Adipose tissue (tissue), 3 donors: ENCODE data around the gene GPI. TPM values are rescaled to one million over a fixed set of nuclear protein-coding genes. Genes with fewer than 3 reads are reported as not detected.
"Not testable (repeated sequence)": the region's sequence is repeated elsewhere in the genome, so short reads cannot be mapped to it uniquely, and the experiment has no call there.

Source experiments
- H3K27ac ChIP-seq: one replicate; pipeline ENCODE4 v1.5.1; 2013; ENCODE audit warnings: low read depth, low read length
- WGBS, 3 donors: extraction: QIAGEN DNeasy Blood & Tissue Kit; methylation state at CpG; one replicate each; pipeline ENCODE4 v1.1.7; 2013; 5-methylcytosine and 5-hydroxymethylcytosine counted together
- polyA plus RNA-seq, 3 donors: library from polyadenylated mRNA; stranded (reverse); fragments of 200-250 nt; gene quantifications; one replicate each; pipeline ENCODE4 v1.2.3, GENCODE V29; 2013
- donor health status: healthy with polysubstance abuse.
- donor health status: Bipolar disorder and iron deficiency.
- donor health status: healthy.

GPI gene
- polyA plus RNA-seq, 3 donors, result 79.4 to 322 (median 106) TPM

DNA sequence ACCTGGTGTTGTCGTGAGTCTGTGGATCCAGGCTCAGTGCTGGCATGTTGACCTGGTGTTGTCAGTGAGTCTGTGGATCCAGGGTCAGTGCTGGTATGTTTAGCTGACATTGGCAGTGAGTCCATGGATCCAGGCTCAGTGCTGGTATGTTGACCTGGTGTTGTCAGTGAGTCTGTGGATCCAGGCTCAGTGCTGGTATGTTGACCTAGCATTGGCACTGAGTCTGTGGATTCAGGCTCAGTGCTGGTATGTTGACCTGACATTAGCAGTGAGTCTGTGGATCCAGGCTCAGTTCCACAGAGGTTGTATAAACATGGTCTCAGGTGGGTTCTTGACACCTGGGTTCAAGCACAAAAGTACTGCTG, 22.4 kb downstream of the GPI start:
- 95 to 100% (median 96%) methylated on average over 1 of the region's 1 CpG for WGBS, 3 donors
- no peak overlapping the region for H3K27ac ChIP-seq

- WGBS, 3 donors, result 96 to 100% (median 100%) methylated on average over 2 of the region's 2 CpGs
- not testable (repeated sequence) for H3K27ac ChIP-seq
Observed at GRCh38 chr19:34388745-34389144, 23.7 kb downstream of the GPI start.

DNA sequence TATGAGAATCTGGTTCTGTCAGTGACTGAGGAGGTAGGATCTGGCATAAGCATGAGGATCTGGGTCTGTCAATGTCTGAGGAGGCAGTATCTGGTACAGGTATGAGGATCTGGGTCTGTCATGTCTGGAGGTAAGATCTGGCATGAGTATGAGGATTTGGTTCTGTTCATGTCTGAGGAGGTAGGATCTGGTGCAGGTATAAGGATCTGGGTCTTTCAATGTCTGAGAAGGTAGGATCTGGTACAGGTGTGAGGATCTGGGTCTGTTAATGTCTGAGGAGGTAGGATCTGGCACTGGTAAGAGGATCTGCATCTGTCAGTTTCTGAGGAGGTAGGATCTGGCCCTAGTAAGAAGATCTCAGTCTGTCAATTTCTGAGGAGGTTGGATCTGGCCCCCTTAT, 26.8 kb downstream of the GPI start:
- no peak overlapping the region for H3K27ac ChIP-seq

- 84 to 88% (median 88%) methylated on average over 11 of the region's 11 CpGs for WGBS, 3 donors
- no peak overlapping the region for H3K27ac ChIP-seq
Observed at GRCh38 chr19:34393031-34393430, 28.0 kb downstream of the GPI start.

GRCh38 chr19:34393629-34394028, 28.6 kb downstream of the GPI start:
- 88 to 89% (median 89%) methylated on average over 13 to 14 of the region's 14 CpGs for WGBS, 3 donors
- H3K27ac ChIP-seq, result no peak overlapping the region

DNA sequence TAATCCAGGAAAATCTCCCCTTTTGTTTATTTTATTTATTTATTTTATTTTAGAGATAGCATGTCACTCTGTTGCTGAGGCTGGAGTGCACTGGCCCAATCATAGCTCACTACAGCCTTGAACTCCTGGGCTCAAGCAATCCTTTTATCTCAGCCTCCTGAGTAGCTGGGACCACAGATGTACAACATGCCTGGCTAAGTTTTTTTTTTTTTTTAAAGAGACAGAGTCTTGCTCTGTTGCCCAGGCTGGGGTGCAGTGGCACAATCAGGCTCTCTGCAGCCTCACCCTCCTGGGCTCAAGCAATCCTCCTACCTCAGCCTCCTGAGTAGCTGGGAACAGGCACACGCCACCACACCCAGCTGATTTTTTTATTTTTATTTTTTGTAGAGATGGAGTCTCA, 32.9 kb downstream of the GPI start:
- no peak overlapping the region for H3K27ac ChIP-seq
- WGBS, 3 donors, result 90 to 100% (median 95%) methylated on average over 1 of the region's 1 CpG

DNA sequence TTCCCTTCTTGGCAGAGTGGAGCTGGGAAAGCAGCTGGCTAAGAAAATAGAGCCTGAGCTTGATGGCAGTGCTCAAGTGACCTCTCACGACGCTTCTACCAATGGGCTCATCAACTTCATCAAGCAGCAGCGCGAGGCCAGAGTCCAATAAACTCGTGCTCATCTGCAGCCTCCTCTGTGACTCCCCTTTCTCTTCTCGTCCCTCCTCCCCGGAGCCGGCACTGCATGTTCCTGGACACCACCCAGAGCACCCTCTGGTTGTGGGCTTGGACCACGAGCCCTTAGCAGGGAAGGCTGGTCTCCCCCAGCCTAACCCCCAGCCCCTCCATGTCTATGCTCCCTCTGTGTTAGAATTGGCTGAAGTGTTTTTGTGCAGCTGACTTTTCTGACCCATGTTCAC, 34.9 kb downstream of the GPI start:
- 83 to 91% (median 91%) methylated on average over 9 of the region's 9 CpGs for WGBS, 3 donors
- no peak overlapping the region for H3K27ac ChIP-seq

DNA sequence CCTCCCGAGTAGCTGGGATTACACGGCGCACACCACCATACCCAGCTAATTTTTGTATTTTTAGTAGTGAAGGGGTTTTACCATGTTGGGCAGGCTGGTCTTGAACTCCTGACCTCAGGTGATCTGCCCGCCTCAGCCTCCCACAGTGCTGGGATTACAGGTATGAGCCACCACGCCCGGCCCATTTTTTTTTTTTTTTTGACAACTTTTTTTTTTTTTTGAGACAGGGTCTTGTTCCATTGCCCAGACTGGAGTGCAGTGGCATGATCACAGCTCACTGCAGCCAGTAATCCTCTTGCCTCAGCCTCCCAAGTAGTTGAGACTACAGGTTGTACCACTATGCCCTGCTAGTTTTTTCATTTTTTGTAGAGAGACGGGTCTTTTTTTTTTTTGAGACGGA, 35.8 kb downstream of the GPI start:
- 94 to 98% (median 98%) methylated on average over 8 of the region's 8 CpGs for WGBS, 3 donors
- not testable (repeated sequence) for H3K27ac ChIP-seq

- no peak overlapping the region for H3K27ac ChIP-seq
- WGBS, 3 donors, result 86 to 92% (median 87%) methylated on average over 8 of the region's 8 CpGs
Observed at GRCh38 chr19:34402074-34402600, 37.1 kb downstream of the GPI start.

- H3K27ac ChIP-seq, result no peak overlapping the region
- WGBS, 3 donors, result 24 to 31% (median 28%) methylated on average over 6 of the region's 6 CpGs
Observed at GRCh38 chr19:34403784-34404108, 38.8 kb downstream of the GPI start.

DNA sequence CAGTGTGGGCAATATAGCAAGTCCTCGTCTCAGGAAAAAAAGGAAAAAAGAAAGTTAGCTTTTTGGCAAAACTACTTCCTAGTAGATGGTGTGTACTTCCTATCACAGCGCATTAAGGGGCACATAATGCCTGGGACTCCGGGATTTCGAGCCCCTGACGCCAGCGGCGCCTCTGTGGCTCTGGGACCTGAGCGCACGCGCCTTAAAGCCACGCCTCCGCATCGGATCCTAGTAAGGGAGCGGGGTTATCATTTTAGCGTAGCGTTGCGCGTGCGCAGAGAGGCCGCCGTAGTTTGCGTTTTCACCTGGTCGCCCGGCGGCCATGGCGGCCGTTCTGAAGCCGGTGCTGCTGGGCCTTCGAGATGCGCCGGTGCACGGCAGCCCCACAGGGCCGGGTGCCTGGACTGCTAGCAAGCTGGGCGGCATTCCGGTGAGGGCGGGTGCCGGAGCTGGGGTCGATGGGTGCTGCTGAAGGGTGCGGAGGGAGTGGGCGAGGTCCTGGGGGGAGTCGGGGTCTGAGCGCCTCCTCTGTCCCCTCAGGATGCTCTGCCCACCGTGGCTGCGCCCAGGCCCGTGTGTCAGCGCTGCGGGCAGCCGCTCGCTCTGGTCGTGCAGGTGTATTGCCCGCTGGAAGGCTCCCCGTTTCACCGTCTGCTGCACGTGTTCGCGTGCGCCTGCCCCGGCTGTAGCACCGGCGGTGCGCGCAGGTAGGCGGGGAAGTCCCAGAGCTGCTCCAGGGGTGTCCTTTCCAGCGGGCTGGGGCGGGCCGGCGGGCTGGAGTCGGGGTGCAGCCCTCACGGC, 39.3 kb downstream of the GPI start, which contains the start of gene PDCD2L:
Gene PDCD2L, plus strand, starts transcription at position 291 of the 801 bp plus-strand sequence. Its CDS starts 32 bp downstream, at position 323.
- H3K27ac ChIP-seq, result no peak within 1 kb of the TSS
- WGBS, 3 donors, result 0 to 1% (median 1%) methylated on average over 60 to 69 of the region's 69 CpGs

GRCh38 chr19:34405892-34406660, 41.1 kb downstream of the GPI start:
- H3K27ac ChIP-seq, result no peak overlapping the region
- 84 to 91% (median 89%) methylated on average over 13 of the region's 13 CpGs for WGBS, 3 donors

GRCh38 chr19:34408411-34408810, 43.4 kb downstream of the GPI start:
- no peak overlapping the region for H3K27ac ChIP-seq
- 83 to 87% (median 84%) methylated on average over 8 of the region's 8 CpGs for WGBS, 3 donors

DNA sequence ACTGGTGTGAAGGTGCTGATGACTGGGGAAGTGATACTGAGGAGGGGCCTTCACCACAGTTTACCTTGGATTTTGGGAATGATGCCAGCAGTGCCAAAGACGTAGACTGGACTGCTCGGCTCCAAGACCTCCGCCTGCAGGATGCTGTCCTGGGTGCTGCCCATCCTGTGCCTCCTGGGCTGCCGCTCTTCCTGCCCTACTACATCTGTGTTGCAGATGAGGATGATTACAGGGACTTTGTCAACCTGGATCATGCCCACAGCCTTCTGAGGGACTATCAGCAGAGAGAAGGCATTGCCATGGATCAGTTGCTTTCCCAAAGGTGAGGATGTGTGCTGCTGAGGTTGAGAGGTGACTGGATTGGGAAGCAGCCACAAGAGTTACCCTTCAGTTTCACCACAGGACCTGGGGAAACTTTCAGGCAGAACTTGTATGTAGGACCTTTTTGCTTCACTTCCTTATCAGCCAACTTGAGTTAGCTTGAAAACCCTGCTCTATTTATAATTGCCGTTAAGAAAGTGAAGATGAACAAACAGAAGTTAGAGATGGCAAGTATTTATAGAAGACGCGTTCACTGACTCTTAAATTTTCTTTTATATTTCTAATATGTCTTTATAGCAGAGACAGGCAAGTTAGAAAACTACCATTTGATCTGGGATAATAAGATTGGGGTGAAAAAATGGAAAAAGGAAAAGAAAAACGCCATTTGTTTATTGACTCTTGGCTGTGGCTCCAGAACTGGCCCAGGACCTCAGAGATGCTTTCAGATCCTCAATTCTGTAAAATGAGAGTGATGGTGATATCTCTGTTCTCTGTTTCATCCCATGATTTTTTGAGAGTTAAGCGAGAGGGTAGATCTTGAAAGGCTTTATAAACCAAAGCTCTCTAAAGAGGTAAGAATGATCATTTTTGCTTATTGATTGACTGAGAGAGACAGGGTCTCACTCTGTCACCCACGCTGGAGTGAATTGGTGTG, 44.5 kb downstream of the GPI start:
- WGBS, 3 donors, result 86 to 87% (median 87%) methylated on average over 10 of the region's 10 CpGs
- H3K27ac ChIP-seq, result no peak overlapping the region

DNA sequence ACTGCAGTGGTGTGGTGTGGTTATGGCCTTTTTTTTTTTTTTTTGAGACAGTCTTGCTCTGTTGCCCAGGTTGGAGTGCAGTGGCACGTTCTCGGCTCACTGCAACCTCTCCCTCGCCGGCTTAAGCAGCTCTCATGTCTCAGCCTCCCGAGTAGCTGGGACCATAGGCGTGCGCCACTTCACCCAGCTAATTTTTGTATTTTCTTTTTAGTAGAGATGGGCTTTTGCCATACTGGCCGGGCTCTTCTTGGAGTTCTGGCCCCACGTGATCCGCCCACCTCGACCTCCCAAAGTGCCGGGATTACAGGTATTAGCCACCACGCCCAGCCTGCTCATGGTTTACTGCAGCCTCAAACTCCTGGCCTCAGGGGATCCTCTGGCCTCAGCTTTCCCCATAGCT, 46.2 kb downstream of the GPI start:
- WGBS, 3 donors, result 97 to 98% (median 98%) methylated on average over 13 of the region's 13 CpGs
- H3K27ac ChIP-seq, result no peak overlapping the region

GRCh38 chr19:34416021-34416545, 51.1 kb downstream of the GPI start:
- WGBS, 3 donors, result 92 to 95% (median 94%) methylated on average over 7 of the region's 7 CpGs

DNA sequence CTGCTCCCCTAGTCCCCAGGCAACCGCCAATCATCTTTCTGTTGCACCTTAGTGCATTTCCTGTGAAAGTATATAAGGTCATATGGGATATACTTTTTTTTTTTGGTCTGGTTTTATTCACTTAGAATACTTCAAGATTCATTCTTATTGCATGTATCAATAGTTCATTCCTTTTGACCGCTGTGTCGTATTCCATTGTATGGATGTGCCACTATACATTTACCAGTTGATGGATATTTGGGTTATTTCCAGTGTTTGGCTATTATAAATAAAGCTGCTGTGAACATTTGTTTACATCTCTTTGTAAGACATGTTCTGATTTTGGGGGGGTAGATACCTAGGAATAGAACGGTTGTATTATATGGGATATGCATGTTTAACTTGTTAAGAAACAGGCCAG, 53.3 kb downstream of the GPI start:
- no peak overlapping the region for H3K27ac ChIP-seq
- 95 to 97% (median 97%) methylated on average over 4 of the region's 4 CpGs for WGBS, 3 donors

More at GRCh38 chr19:34416021-34416545, 51.1 kb downstream of the GPI start:
- no peak overlapping the region for H3K27ac ChIP-seq

- no peak overlapping the region for H3K27ac ChIP-seq
- WGBS, 3 donors, result 90 to 92% (median 92%) methylated on average over 8 of the region's 8 CpGs
Observed at GRCh38 chr19:34426096-34426661, 61.2 kb downstream of the GPI start.
